Measurements from ENCODE around the gene DPH2.

Gene DPH2

GRCh38 chr1:43984855-43985254 lies 15.0 kb downstream of the DPH2 start:
- no peak for DNase-seq

- no peak for DNase-seq
These were observed 16.3 kb downstream of the DPH2 start for GRCh38 chr1:43985984-43986595.

GRCh38 chr1:43986712-43987111 lies 16.9 kb downstream of the DPH2 start:
- DNase-seq, result no peak

- no peak for DNase-seq
These were observed 17.5 kb downstream of the DPH2 start for GRCh38 chr1:43987159-43987902.

GRCh38 chr1:43990271-43991199 lies 20.7 kb downstream of the DPH2 start:
- DNase-seq, result no peak

- no peak for DNase-seq
These were observed 21.3 kb downstream of the DPH2 start for GRCh38 chr1:43991200-43991475.

- DNase-seq, result peak; percentile 81
These were observed 21.8 kb downstream of the DPH2 start, which contains the start of gene CCDC24 for GRCh38 chr1:43991476-43992231. Gene CCDC24 (plus strand): TSS chr1:43991599. CDS start chr1:43991879, 280 bp downstream.

- DNase-seq, result no peak
These were observed 22.6 kb downstream of the DPH2 start for GRCh38 chr1:43992232-43992995.

GRCh38 chr1:43993206-43993914 lies 23.6 kb downstream of the DPH2 start:
- no peak for DNase-seq

GRCh38 chr1:43994071-43994470 lies 24.3 kb downstream of the DPH2 start:
- DNase-seq, result no peak

GRCh38 chr1:43994794-43995790 lies 25.3 kb downstream of the DPH2 start:
- no peak for DNase-seq

- no peak for DNase-seq
These were observed 26.3 kb downstream of the DPH2 start for GRCh38 chr1:43995984-43996732.

GRCh38 chr1:43996733-43997115 lies 26.9 kb downstream of the DPH2 start:
- DNase-seq, result no peak

- no peak for DNase-seq
These were observed 27.6 kb downstream of the DPH2 start for GRCh38 chr1:43997295-43997999.

- DNase-seq, result no peak
These were observed 28.2 kb downstream of the DPH2 start for GRCh38 chr1:43998000-43998378.

- DNase-seq, result no peak
These were observed 29.6 kb downstream of the DPH2 start for GRCh38 chr1:43999455-43999854.

GRCh38 chr1:44000122-44000665 lies 30.4 kb downstream of the DPH2 start:
- no peak for DNase-seq

- no peak for DNase-seq
These were observed 32.4 kb downstream of the DPH2 start for GRCh38 chr1:44002165-44002564.
